Activated CD4-positive, CD25-positive, alpha-beta regulatory T cell treated with anti-CD3 and anti-CD28 coated beads, Interleukin-2, amount 50 U/mL, for 24 hours (primary cell): ENCODE measurements around the gene CCDC107.
A peak's percentile ranks its signal among the peaks of the same experiment; 100 is the strongest.

Experiments
- ATAC-seq, 2 donors: fragments of 150-1000 bp; cut with Tn5 transposase; one replicate each; pipeline ENCODE4 v1.10.0; 2021; ENCODE audit warnings: mild to moderate bottlenecking in 1 of 2, moderate library complexity in 1 of 2

Gene CCDC107

DNA sequence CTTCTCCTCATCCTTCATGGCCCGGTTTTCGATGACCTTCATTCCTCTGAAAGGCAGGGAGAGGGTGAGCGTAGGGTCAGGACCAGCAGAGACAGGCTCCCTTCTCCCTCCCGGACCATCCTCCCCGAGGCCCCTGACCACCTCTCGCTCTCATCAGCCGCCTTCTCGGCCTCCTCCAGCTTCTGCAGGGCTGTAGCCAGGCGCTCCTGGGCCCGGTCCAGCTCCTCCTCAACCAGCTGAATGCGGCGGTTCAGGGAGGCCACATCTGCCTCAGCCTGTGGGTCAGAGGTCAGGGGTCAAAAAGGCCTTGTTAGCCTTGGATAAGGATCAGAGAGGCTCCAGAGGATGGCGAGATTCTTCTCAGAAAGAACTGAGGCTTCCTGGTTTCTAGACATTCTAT, 27.4 kb downstream of the CCDC107 start:
- ATAC-seq = no peak

DNA sequence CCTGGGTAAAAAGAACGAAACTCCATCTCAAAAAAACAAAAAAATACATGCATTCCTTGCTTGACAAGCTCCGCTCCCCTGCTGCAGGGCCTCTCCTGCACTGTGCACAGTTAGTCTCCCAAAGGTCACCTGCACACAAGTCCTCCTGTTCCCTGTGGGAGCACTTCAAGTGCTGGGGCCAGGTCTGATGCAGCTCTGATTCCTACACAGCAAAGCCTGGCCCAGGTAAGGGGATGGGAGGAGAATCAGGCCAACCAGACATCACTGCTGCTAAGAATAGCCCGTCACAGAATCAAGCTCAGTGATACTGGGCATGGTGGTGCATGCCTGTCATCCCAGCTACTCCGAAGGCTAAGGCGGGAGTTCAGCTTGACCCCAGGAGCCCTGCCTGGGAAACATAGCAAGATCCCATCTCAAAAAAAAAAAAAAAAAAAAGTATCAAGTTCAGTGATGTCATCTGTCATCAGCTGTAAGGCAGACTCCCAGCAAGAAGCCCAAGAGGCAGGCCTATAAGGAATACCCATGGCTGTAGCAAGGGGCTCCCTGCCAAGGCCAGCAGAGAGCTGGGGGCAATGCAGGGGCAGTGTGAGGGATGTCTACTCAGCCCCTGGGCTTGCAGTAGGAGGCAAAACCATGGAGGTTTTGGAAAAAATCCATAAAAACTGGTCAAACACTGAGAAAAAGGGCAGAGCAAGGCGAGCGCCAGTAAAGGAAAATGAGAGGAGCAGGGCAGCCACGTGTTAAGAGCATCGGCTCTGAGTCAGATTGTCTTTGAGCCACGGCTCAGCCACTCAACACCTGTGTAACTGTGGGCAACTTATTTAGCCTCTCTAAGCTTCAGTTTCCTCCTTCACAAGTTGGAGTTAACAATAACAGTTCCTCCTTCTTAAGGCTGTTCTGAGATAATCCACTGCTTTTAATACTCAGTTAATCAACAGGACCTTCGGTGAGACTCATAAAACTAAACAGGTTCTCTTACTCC, 28.4 kb downstream of the CCDC107 start:
- no peak for ATAC-seq

DNA sequence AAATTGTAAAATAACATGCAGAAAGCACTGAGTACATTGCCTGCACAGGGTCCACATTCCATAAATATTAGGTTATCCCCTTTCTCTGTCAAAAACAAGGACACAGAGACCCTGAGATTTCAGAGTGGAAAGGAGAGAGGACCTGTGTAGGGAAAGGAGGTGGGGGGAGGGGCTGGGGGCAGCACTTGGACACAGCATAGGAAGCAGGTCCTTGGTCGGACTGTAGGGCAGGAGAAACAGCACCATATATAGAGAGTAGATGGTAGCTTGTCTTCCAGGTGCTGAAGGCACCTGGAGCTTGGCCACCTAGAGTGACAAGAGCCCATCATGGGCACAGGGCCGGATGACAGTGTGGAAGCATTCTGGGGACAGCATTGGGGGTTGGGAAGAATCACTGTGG, 29.2 kb downstream of the CCDC107 start:
- no peak for ATAC-seq

DNA sequence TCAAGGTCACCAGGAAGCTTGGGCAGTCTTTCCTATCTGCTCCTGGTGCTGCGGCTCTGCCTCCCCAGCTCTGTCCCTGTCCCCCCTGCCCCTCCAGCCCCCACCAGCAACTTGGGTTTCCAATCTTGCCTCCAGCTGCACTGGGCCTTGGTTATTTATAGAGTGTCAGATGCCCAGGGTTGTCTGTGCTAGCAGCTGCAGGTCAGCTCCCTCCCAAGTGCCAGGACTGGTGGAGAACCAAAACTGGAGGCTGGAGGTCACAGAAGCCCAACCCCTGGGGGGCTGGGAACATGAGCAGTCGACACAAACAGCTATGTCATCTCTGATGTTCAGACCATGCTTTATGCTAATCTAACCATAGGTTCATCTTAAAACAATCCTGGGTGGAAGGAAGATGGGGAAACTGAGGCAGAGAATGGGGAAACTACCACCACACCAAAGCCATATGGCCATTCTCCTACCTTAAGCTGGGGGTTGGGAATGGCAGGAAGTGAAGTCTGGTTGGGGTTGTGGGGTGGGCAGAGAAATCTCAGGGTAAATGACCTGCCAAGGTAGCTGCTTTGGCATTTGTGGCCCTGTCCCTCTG, 30.0 kb downstream of the CCDC107 start:
- ATAC-seq = no peak

DNA sequence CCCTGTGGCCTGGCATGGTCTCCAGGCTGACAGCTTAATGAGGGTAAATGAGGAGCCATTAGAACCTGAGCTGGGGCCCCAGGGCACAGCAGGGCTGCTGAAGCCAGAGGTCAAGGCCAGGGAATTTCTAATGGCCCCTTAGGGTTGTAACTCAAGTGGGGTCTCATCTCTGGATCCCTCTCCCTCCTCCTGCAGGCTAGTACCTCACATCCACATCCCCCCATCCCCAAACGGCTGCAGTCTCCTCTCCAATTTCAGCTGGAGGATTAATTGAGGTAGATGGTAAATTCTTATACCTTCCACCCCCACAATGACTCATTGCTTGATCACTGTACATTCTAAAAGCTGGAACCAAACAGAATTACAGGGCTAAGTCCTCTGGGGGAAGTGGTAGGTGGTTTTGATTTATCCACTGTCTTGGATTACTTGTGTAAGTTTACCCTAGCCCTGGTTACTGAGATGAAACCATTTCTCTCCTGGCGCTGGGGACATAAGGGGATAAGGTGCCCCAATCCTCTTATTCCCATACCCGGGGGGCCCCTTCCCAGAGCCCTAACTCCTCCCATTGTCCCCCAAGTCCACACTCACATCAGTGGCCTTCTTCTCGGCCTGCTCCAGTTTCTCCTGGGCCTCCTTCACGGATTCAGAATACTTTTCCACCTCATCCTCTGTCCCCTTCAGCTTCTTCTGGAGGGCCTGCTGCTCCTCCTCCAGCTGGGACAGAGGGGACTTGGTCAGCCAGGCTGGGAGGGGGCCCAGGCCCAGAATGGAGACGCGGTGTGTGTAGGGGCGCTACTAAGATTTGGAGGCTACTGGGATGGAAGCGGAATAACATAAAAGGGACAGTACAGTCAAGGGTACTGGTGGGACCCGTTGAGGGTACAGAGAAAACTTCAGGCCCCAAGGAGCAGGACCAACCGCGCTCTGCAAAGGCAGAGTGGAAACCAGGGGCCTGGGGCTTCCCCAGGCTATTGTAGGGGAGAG, 30.8 kb downstream of the CCDC107 start:
- peak; percentile 80 to 84 for ATAC-seq

DNA sequence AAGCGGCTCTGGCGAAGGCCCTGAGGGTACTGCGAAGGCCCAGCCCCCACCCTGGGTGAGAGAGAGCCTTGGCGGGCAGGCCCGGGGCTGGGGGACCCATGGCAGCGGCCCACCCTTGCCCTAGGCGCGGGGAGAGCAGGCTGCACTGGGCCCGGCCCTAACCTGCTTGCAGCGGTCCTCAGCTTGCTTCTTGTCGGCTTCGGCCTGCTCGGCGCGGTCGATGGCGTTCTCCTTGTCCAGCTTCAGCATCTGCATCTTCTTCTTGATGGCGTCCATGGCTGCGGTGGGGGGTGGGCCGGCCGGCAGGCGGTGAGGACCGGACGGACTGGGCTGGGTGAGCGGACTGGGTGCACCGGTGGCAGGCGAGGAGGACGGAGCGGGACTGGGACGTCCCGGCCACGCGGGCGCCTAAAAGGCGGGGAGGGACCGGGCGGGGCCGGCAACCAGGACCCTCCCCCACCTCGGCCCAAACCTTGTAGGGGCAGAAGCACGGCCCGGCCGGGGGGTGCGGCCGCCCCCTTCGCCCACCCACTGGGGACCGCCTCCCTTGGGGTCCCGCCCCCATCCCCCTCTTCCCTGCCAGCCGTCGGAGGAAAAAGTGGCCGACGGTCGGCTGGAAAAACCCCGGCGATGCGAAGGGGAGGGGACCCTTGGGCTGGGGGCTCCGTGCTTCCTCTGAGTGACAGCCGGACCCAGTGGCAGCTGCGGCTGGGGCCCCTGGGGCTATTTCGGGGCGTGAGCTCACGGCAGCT, 31.6 kb downstream of the CCDC107 start, which contains the start of gene TPM2:
TPM2 (minus strand) TSS at position 384 of the 752 bp plus-strand sequence; CDS start at position 276, 108 bp downstream.
- no peak for ATAC-seq

DNA sequence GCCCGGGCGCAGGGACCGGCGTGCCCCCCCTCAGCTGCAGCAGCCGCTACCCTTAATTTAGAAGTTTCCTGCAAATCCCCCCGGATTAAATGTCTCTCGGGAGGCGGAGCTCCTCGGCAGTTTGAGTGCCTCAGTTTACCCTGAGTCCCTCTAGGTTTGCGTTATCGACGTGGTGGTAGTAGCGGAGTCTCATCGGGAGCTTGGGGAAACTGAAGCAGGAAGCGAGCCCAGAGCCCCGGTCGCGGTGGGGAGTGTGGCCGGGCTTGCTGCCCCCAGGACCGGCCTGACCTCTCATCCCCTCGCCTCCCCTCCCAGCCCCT, 32.2 kb downstream of the CCDC107 start:
- ATAC-seq = no peak

DNA sequence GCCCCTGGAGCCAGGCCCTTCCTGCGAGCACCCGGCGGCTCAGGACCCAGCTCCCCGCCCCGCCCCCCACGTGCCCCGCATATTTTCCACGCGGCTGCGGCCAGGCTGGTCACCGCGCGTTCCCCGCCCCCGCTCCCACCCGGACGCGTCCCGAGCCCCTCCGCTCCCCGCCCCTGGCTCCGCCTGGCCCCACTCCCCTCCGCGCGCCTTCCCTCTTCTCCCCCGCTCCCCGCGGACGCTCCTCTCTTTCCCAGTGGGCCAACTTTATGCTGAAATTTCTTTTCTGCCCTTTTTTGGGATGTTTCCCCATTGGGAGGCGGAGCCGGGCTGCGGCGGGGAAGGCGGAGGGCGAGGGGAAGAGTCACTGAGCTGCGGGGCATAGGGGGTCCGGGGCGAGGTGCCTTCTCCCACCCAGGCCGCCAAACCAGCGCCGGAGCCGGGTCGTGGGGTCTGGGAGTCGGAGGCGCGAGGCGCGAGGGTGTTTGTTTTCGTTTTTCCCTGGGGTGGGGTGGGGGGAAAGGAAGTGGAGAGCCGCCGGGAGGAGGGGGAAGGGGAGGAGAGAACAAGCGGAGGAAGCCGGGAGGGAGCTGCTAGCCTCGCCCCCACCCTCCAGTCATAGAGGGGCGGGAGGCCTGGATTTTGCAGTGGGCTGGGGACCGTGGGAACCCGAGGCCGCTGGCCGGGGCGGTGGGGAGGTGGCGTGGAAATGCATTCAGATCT, 32.7 kb downstream of the CCDC107 start:
- peak; percentile 12 to 25 for ATAC-seq

DNA sequence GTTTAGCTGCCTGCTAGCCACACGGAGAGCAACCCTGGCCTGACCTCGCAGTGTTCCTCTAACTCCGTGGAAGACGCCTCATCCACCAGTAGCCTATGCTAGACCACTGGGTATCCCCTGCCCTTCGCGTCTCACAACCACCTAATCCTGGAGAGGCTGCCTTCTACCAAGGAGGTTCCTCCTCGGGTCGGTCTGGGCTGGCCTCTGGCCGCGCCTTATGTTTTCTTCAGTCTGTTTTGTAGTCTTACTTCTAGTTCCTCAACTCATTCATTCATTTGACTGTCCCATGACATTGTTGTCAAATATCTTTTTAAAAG, 33.2 kb downstream of the CCDC107 start:
- ATAC-seq = no peak

DNA sequence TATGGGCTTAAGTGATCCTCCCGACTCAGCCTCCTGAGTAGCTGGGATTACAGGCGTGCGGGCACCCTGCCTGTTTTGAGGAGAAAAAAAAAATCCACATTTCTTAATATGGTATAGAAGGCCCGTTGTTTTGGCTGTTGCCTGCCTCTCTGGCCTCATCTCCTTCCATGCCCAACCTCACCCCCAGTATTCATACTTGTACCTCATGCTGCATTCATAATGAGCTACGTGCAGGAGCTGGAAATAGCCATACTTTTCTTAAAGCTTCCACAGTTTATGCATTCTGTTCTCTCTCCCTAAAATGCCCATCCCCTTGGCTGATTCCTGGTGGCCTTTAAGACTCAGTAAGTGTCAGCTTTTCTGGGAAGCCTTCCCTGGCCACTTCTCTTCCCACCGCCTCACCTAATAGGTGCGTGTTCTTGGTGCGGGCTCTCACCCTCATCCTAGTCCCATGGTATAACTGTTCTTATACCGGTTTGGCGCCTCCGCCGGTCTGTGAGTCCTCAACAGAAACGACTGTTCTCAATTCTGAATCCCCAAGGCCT, 33.7 kb downstream of the CCDC107 start:
- no peak for ATAC-seq

DNA sequence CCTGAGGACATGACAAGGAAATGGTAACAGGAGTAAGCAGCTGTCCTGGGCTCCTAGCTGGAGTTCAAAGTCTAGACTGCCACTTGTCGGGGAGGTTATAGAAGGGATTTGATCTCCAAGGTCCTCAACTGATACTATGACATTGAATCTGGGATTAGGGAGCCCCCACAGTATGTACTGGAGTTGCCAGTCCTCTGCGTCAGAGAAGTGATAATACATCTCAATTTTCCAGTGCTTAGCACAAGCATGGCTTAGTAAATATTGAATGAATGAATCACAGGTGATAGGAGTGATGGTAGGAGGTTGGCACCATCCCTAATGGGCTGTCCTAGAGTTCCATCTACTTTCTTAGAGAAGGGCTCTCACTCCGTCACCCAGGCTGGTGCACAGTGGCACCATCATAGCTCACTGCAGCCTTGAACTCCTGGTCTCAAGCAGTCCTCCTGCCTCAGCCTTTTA, 37.9 kb downstream of the CCDC107 start:
- no peak for ATAC-seq

DNA sequence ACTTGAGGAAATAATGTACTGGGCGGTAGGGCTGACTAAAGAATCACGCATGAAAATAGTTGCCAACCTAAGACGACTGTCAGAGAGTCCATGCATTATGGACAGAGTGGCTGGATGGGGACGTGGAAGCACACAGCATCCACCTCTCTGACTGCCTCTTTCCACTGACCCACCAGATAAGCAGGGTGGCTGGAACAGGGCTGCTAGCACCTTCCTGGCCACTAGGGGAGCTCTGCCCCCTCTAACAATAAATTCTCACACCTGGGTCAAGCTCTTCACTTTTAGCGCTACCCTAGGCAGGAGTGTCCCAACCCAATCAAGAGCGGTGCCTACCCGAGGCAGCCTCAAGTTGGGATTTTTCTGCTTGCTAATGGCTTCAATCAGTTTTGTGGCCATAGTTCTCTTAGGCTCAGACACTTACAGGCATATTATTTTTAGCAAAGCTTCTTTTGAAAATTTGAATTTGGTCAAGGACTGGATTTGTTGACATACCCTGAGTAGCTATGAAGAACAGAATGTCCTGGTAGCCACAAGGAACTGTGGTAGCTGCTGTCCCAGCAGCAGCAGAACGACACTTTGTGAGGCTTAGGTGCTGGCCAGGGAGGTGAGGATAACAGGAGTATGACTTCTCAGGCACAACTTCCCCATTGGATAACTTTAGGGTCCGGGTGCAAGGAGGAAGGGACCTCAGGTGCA, 38.6 kb downstream of the CCDC107 start:
- peak; percentile 84 to 86 for ATAC-seq

DNA sequence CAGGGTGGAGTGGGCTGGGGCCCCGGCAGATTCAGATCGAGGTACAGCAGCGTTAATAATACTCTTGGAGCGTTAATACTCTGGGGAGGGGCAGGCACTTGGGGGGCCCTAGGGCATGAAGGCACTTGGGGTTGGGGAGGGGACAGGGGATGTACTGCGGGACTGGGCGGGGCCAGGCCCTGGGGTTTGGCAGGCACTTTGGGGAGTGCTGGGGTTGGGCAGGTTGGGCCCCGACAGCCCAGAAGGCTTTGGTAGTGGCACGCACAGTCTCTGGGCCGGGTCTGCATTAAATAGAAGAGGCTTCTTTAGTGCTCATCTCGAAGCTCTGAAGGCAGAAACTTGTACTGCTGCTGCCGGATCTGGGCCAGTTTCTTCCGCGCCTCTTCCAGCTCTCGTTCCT, 39.4 kb downstream of the CCDC107 start:
- no peak for ATAC-seq

DNA sequence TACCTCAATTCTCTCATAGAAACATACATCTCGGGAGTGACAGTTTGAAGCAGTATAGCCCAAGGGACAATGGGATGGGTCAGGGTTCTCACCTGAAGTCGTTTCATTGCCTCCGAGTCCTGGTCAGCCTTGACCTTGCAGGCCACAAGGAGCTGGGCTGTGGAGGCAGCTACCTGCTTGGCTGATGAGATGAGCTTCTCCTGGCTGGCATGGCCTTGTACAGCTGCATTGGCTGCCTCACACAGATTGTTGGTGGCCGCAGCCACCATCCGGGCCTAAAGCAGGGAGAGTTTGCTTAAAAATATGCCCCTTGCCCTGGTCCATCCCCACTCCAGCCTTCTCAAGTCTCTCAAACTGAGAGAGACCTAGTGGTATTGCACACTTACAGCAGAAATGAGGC, 40.1 kb downstream of the CCDC107 start:
- no peak for ATAC-seq

DNA sequence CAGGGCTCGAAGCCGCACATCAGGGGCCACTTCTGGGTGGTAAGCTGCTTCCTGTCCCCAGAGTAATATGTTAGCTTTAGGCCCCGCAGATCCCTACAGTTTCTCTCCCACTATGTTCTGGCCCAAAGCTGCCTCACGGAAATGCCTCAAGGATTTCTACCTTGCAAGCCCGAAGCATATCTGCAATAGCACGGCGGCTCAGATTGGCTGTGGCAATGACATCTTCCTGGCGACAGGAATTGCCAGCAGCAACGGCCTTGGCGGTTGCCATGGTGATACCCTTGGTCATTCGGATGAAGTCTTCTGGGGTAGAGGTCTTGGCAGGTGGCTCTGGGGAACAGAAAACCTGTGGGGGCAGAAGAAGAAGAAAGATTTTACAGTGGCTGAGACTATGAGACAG, 41.9 kb downstream of the CCDC107 start:
- no peak for ATAC-seq

DNA sequence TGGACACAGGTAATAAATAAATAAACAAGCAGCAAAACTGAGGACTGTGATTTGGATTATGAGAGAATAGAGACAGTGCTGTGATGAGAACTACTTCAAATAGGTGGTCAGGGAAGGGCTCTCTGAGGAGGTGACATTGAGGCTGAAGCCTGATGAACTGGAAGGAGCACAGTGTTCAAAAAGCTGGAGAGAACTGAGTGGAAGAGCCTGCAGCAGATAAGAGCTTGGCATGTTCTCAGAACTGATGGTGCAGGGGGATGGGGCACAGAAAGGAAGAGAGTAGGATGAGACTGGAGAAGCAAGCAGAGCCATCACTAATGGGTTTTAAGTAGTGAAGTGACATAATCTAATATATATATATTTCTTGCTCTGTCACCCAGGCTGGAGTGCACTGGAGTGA, 42.9 kb downstream of the CCDC107 start:
- no peak for ATAC-seq

DNA sequence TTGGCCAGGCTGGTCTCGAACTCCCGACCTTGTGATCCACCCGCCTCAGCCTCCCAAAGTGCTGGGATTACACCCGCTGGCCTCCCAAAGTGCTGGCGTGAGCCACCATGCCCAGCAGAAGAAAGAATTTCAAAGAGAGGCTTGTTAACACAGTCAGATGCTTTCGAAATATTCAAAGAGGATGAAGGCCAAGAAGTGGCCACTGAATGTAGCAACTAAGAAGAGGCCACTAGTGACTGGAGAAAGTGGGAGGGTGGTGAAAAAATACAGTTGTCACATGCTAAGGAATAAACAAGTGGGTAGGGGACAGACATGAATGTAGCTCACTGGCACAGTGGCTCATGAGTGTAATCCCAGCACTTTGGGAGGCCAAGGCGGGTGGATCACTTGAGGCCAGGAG, 44.6 kb downstream of the CCDC107 start:
- no peak for ATAC-seq

DNA sequence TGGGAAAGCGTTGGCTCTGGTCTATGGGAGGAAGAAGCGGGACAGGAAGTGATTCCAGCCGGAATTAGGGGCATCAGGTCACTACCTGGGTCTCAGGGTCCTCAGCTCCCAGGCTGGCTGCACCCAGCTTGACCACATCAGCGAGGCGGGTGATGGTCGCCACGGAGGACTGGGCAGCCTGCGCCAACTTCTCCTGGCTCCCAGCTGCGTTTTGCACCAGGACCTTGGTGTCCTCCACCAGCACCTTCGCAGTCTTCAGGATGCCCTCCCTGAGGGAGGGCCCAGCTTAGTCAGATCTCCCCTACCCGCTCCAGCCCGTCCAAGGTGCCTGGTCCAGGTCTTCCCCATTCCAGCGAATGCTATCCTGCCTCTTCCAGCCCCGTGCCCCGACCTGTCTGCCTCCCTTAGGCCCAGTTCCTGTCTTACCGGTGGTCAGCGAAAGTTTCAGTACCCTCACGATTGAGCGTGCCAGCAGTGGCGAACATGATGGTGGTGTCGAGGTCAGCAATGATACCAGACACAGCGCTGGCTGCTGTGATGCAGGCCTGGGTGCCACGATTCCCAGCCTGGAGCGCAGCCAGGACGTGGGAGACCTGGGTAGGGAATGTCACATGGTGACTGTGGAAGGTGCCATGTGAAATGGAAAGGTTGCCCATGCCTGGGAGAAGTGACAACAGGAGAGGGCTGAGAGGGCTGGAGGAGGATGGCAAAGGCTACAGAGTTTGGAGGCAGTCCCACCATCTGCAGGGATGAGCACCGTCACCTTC, 46.0 kb downstream of the CCDC107 start:
- ATAC-seq = no peak

DNA sequence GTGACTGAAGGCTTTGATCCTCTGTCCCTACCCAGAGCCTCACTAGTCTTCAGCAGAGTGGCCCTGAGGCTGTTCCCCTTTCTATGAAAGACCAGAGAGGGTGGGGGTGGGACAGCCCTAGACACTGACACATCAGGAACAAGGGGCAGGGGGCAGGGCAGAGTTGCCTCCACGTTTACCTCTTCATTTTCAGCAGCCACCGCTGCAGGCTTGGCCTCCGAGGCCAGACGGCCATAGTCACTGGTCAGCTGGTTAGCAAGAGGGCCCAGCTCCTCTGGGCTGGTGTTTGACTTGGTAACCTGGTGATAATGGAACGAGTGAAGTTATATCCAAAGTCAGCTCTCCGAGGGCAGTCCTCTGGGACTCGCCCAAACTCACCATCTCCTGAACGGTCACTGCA, 47.3 kb downstream of the CCDC107 start:
- no peak for ATAC-seq
